ENCODE measurements around the gene HHIPL1.

GRCh38 chr14:99633141-99633540, 11.8 kb upstream of the HHIPL1 start:
- TF ChIP-seq CTCF (IDR thresholded peaks at IDR 0.05; ENCODE audit: borderline replicate concordance, extremely low read depth, low read length, poor library complexity, severe bottlenecking) (no peak), EZH2 (IDR thresholded peaks at IDR 0.05; ENCODE audit: borderline replicate concordance, low read depth, low read length, severe bottlenecking) (no peak)
